Right forelimb (tissue), 1 donor: ENCODE results near the gene ITGB5.

Source experiments
- DNase-seq: peaks from one replicate; pipeline ENCODE4 v3.0.0-alpha.2; 2018

The ITGB5 gene

DNA sequence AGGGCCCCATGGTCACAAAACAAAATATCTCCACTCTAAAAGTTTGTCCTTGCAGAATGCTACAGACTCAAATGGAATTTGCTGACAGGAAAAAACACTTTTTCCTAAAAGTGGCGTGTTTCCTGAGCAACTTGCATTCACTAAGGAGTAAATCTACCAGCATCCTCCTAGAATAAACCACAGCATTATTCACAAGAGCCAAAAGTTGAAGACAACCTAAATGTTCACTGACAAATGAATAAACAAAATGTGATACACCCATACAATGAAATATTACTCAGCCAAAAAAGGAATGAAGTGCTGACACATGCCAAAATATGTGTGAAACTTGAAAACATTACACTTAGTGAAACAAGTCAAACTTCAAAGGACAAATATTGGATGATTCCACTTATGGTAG lies 28.9 kb downstream of the ITGB5 start:
- no peak for DNase-seq

DNA sequence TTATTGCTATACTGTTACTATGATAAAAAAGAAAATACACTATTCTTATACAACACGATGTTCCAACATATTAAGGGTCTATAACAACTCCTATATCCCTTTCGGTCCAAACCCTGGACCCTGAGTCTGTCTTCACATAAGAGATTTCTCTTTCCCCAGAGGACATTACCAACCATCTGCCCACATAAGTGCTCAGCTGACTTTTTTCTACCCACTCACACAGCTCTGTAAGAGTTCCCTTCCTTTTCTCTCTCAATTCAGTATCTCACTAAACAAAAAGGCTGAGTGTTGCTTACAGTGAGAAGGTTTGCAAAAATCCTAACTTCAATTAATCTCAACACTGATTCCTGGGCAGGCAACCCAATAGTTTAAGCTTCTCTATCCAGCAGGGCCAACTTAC lies 30.5 kb downstream of the ITGB5 start:
- DNase-seq: no peak

DNA sequence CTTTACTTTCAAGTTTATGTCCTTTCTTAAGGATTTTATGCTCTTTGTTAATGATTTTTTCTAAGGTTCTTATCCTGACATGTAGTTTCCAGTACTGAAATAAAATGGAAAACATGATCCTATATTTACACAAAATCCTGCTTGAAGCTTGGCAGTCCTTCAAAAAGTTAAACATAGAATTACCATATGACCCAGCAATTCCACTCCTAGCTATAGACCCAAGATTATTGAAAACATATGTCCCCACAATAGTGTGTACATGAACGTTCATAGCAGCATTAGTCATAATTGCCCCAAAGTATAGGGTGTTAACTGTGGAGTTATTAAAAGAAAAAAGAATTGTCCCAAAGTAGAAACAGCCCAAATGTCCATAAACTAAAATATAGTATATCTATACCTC lies 33.2 kb downstream of the ITGB5 start:
- no peak for DNase-seq

DNA sequence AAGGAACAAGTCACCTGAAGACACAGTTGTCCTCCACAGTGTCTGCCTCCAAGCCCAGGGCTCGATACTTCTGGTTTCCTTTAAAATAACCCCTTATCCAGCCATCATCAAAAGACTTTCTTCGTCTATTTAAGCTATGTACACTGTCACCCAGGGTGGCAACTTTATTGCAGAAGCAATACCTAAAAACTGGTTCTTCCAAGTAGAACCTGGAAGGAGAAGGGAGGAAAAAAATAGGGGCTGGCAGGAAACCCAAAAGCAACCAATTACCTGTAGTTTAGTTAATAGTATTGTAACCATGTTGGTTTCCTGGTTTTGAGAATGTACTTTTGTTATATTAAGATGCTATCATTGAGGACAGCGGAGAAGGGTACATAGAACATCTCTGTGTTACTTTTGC lies 33.7 kb downstream of the ITGB5 start:
- DNase-seq: no peak

DNA sequence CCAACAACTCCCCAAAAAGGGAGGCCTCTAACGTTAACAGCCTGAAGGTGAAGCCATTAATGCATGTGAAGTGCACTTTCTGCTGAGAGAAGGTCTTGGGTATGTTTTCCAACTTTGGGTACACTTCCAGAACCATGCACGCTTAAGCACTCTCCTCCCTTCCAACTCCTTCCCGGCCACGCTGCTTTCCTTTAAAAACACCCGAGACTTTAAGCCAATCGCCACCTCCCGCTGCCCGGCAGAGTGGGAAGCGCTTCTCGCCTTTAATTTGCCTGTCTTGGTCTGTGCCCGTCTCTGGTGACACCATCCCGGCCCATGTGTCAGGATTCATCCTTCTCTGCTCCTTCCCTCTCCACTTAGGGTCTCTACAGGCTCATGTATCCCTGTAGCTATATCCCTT lies 35.3 kb downstream of the ITGB5 start:
- DNase-seq: no peak

DNA sequence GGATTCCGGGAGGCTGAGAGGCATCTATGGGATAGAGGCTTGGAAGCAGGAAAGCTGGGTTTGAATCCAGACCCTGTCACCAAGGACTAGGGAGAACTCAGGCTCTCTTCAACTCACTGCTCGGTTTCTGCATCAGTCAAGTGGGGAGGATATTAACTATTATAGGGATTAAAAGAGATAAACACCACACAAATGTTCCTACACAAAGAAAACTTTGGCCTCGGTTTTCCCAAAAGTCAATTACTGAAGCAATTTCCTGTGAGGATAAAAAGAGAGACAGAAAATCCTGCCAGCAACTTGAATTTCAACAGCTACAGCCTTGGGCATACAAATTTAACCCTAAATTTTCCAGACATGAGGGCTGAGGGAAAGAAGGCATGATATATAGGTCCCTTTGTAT lies 36.0 kb downstream of the ITGB5 start:
- DNase-seq: no peak

DNA sequence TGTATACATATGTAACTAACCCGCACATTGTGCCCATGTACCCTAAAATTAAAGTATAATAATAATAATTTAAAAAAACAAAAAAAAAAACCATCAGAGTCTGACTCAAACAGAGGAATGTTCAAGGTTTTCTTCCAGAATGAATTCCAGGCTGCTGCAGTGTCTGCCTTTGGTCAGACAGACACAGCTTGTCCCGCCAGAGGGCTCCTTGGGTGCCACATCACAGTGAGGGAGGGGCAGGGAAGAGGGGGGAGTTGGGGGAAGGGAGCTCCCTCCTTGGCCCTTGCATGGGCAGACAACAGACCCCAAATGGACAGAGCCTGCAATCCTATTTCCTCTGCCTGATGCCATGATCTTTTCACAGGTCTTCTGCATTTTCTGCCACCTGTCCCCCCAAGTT lies 36.5 kb downstream of the ITGB5 start:
- DNase-seq: no peak

DNA sequence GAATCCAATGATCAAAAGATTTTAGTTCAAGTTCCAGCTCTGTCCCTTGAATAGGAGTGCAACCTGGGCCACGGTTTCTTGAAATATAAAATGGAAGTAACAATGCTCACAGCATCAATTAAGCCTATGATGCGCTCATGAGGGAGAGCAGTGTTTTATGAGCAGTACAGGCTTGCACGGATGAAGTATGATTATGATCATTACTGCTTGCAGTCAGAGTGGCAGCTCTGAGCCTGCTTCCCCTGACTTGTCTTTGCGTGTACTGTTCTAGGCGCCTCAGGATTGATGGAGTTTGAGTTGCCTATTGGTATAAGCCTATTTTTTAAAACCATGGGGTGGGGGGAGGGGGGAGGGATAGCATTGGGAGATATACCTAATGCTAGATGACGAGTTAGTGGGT lies 37.0 kb downstream of the ITGB5 start:
- DNase-seq: no peak

DNA sequence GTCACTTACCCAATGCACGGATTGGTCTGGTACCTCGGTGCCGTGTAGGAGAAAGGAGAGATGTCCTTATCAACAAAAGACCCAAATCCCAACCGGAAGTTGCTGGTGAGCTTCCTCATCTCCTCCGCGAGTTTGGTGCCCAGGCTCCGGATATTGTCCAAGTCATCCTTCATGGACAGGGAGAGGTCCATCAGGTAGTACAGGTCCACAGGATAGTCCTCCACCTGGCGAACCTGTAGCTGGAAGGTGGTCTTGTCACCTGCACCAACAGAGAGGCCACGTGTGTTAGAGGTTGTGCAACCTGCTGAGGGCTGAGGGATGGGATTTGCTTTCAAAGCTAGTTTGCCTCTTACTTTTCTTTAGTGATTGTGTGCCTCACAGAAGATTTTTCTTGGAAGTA lies 38.9 kb downstream of the ITGB5 start:
- no peak for DNase-seq

DNA sequence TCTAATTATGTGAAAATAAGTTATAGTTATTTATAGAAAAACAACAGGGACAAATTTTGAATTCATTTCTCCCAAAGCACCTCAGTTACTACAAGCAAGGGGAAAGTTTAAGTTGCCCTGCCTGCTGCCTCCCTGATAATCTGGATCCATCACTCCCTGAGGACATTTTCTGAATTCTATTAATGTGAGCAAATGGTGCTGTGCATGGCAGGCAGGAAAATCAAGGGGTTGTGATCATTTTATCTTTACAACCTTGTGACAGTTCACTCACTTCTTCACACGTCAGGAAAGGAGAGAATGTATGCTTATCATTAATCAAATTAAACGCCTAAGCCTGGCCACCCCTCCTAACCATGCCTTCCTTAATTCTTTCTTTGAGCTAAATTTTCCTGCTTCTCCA lies 39.3 kb downstream of the ITGB5 start:
- DNase-seq: no peak

DNA sequence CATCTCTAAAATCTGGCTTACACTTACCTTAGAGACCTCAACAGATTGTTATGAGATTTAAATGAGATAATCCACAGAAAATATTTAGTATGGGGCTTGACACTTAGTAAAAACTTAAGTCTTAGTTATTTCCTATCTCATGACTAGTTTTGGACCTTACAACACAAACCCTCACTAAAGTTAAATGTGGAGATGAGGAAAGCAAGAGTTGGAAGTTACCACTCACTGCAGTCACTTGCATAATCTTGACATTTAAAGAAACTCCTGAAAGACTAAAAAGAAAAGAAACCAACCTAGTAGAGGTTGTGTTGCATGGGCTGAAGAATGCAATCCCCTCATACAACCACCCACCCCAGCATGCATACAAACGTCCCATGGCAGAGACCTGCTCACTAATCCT lies 40.1 kb downstream of the ITGB5 start:
- DNase-seq: no peak

DNA sequence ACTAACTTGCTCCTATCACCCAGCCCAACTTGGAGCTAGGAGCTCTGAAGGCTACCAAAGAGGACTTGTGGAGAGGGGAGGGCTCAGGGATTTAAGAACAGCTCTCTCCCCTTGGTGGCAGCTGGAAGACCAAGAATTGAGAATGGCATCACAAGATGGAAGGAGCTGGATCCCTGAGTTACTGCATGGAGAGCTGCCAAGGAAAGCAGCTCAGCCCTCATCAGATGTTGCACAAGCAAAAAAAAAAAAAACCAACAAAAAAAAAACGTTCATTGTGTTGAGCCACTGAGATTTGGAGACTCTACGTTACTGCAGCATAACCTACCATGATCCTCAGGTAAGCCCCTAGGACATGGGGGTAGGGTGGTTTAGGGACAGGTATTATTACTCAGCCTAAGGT lies 41.0 kb downstream of the ITGB5 start:
- no peak for DNase-seq

DNA sequence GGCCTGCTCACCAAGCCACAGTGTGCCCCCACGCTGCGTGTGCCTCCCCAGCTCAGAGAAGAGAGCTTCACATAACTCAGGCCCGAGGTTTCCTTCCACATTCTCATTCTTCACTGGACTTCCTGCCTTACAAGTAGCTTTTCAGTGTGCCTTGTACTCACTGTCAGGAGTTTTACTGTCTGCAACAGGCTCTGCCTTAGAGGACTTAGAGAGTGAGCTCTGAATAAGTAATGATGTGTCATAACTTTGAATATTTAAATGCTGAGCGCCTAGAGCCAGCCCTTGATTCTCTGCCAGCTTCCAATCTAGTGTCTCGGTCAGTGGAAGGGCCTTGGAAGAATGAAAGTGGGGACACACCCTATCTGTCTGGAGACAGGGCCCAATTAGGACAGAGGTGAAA lies 41.8 kb downstream of the ITGB5 start:
- no peak for DNase-seq

DNA sequence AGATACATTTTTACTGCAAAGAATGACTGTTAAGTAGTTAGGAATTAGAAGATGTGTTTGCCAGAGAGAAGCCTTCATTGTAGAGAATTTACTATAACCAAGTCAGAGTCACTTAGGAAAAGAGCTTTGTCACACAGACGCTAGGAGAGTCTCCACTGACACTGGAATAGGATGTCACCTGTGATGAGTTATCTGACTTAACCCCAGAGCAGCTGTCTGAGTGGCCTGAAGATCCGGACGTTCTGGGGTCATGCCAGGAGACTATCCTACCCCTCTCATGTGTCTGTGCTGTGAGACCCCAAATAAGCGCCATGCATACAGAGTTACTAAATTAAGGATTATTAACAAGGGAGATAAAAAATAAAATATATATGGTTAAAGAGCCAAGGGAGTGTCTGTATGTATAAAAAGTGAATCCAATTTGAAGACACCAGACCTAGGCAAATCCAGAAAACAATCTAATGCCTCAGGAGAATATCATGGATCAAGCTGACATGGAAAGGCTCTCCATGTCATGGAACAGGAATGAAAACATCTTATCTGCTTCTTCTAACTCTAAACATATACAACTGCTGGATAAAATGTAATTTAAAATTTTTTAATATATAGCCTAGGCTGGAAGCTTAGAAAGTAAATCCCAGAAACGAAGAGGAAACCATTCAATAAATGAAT lies 43.5 kb downstream of the ITGB5 start:
- no peak for DNase-seq

DNA sequence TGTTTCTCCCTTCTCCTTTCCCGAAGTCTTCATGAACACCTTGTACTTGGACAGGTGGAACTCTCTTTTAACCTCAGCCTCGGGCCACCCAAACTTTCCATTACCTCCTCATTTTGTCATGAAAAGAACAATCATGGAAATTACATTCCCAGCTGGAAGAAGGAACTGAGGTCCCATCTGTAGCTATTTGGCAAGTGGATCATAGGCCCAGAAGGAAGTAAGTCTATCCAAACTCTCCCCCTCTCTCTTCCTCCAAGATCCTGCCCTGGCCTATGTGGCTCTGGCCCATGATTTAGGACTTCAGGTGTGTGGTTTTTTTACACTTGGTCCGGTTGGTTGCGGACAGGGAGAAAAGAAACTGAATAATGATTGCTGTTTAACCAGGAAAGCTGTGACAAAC lies 44.1 kb downstream of the ITGB5 start:
- no peak for DNase-seq

DNA sequence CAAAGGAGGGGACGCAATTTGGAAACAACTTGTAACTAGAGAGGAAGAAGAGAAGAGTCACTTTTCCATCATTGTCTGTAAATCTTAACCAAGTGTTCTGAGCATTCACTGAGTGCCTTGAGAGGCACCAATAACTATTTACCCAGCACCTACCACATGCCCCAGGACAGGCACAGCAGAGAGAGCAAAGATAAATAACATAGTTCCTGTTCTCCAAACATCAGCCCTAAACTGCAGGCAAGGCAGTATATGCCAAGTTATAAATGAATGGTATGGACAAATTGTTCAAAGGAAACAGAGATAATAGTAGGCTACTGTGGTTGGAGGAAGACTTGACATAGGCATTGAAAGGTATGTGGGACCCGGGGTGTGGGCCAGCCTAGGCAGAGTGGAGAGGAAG lies 45.6 kb downstream of the ITGB5 start:
- no peak for DNase-seq

DNA sequence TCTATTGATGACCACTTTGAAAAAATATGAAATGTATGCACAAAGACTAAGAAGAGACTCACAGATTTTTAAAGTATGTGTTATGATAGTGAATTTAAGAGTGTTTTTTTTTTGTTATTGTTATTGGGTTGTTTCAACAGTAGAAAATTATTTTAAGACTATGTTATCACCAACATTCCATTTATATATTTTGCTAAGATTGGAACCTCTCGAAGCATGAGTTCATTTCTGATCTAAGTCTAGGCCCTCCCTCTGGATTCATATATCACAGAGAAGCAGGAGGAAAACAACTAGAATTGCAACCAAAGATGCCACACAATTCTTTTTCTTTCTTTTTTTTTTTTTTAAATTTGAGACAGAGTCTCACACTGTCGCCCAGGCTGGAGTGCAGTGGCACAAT lies 46.8 kb downstream of the ITGB5 start:
- no peak for DNase-seq

DNA sequence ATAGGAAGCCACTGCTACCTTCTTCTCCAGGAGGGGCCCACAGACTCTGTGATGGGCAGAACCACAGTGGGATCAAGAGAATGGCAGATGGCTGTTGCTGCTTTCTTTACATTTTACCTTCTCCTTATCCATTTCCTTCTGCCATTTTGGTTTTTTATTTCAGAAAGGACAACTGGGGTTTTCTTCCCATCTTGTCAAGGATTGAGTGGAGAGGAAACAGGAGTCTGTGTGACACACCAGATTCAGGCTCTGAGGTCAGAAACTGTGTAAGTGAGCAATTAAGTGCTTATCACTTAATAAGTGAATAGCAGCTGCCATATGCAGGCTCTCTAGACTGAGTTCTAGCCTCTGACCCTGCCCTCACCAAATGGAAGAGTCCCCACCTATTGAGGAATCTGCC lies 47.3 kb downstream of the ITGB5 start:
- no peak for DNase-seq

DNA sequence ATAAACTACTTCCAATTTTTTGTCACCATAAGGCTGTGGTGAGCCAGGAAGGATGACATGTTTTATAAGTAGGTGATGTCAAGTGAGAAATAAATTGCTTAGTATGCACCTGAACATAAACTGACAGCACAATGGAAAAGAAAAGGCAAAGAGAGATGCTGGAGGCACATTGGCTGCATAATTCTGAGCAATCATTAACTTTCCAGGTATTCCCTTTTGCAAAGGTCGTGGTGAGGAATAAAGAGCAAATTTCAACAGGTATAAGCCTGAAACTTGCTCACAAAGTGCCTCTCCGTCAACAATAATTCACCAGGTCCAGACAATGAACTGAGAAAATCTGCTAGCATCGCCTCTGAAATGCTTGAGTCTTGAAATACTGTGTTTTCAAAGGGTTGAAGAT lies 48.2 kb downstream of the ITGB5 start:
- DNase-seq: no peak

DNA sequence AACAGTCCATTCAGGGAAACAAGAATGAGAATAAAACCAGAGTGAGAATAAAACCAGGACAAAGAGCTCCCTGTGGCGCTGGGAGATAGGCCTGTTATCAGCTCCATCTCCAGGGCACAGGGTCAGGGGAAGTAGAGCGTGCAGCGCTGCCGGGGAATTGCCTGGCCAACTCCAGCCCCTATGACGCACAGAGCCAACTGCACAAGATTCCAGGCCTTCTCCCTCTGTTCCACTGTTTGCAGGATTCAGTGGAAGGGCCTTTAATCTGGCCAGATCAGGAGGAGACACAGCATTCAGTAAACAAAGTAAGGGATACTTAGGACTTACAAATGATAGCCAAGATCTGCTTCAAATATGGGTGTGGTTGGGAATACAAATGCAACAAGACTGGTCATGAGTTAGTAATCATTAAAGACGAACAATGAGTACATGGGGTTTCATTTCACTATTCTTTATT lies 49.4 kb downstream of the ITGB5 start:
- DNase-seq: no peak

DNA sequence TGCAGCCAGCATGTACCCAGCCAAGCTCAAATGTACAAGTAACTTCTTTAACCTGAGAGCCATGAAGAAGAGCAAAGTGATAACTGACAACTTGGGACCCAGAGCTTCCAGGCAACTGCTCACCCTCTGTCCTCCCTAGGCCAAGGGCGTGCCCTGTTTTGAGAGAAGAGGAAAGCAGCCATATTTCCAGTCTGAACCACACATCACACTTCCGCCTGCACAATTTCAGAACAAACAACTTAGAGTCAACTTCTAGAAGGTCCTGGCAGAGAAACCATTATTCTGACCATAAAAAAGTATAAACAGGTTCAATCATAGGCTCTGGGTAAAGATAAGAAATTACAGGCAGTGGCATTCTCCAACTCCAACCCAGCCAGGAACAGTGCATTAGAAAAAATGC lies 50.1 kb downstream of the ITGB5 start:
- no peak for DNase-seq

DNA sequence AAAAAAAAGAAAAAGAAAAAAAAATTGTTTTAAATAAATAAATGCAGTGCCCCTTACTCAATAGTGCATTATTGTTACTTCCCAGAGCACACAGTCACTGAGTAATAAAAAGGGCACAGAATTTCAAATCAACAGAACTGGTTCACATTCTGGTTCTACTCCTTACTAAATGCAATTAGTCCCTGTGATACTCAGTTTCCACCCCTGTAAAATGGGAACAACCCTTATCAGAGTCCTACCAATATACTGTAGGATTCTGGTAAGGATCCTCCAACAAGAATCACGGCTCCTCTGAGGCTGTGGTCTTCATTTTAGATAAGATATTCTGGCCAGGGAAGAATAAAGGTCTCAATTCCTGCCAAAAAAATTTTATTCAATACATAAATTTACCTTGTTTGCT lies 50.7 kb downstream of the ITGB5 start:
- no peak for DNase-seq

DNA sequence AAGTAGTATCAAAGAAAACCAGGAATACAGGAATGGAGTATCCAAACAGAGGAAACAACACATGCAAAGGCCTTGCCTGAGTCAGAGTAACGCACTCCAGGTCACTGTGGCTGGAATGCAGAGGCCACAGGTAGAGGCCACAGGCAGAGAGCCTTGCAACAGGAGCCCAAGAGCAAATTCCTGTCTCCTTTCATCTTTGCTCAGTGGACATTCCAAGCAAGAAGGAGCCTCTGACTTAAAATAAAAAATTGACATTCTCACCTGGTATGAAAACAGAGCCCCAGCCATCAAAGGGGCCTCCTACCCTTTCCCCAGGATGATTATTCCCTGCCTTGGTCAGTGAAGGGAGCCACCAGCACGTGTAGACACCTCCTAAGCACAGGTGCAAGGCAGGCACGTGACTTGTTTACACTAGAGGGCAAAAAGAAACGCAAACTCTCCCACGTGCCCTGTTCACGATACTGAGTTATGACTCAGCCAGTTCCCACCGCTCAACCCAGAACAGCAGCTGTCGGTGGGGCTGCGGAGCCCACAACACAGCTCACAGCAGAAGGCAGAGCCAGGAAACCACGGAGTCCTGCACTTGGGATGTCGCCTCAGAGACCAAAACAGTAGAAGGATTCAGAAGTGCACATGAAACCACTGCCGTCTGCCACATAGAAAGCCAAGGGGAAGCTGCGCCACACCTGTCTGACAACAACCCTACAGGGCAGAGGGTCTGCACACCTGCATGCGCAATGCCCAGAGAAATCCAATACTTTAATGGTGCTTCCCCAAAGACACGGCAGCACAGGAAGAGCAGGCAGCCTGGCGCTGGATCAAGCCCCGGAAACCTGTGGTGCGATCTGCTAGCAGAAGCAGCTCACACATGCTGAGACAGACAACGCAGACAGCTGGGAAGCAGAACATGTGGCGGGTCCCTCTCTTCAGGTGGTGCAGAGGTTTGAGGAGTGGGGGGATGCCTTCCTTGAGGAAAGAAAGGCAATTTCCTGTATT lies 52.1 kb downstream of the ITGB5 start:
- peak; percentile 57 for DNase-seq

DNA sequence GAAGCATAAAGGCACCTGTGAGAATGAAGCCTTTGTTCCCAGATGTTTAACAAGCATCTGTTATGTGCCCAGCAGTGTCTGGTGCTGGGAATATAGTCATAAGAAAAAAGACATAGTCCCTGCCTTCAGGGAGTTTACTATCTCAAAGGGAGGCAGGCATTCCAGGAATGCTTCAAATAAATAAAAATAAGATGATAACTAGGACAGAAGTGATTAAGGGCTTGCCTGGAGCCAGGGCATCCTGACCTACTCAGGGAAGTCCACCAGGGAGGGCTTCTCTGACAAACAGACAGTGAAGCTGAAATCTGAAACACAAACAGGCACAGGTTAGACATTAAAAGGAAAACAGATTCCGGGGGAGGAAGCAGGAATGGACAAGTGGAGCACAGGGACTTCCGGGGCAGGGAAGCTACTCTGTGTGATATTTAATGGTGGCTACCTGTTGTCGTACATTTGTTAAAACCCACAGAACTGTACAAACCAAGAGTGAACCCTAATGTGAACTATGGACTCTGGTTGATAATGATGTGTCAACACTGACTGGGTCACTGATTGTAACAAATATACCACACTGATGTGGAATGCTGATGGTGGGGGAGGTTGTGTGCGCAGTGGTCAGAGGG lies 53.3 kb downstream of the ITGB5 start:
- DNase-seq: no peak
